ES-I3 (cell line): ENCODE measurements around the gene PEPD.

Source experiments
- H3K36me3 ChIP-seq: 2 replicates; pipeline ENCODE4 v1.6.1; 2013; ENCODE audit warnings: mild to moderate bottlenecking, low read length, control low read depth, moderate library complexity; ENCODE audit not compliant: insufficient read depth
- H3K4me1 ChIP-seq: 2 replicates; pipeline ENCODE4 v1.6.1; 2013; ENCODE audit warnings: mild to moderate bottlenecking, control low read depth, low read length; ENCODE audit not compliant: insufficient read depth
- H3K9ac ChIP-seq: 2 replicates; pipeline ENCODE4 v1.6.1; 2013; ENCODE audit warnings: low read depth, mild to moderate bottlenecking, low read length, moderate library complexity
- H3K9me3 ChIP-seq: 2 replicates; pipeline ENCODE4 v1.6.1; 2013; ENCODE audit warnings: mild to moderate bottlenecking, low read length, moderate library complexity; ENCODE audit not compliant: control insufficient read depth, insufficient read depth

PEPD gene

GRCh38 chr19:33437393-33437820 lies 84.2 kb downstream of the PEPD start:
- no peak overlapping the region for H3K9ac ChIP-seq
- peaks cover 18% of the 10 kb centered on the region for H3K4me1 ChIP-seq
- no peaks in the 10 kb centered on the region for H3K9me3 ChIP-seq
- H3K36me3 ChIP-seq, result no peaks in the 10 kb centered on the region

- Histone ChIP-seq H3K9me3 (no peaks in the 10 kb centered on the region), H3K4me1 (peaks cover 19% of the 10 kb centered on the region), H3K36me3 (no peaks in the 10 kb centered on the region), H3K9ac (no peak overlapping the region)
These were observed 84.9 kb downstream of the PEPD start for GRCh38 chr19:33436360-33437345.

- H3K9me3 ChIP-seq, result no peaks in the 10 kb centered on the region
- H3K36me3 ChIP-seq, result no peaks in the 10 kb centered on the region
- H3K4me1 ChIP-seq, result peaks cover 19% of the 10 kb centered on the region
- no peak overlapping the region for H3K9ac ChIP-seq
These were observed 85.8 kb downstream of the PEPD start for GRCh38 chr19:33435706-33436359.

GRCh38 chr19:33434886-33435705 lies 86.5 kb downstream of the PEPD start:
- H3K36me3 ChIP-seq, result no peaks in the 10 kb centered on the region
- no peaks in the 10 kb centered on the region for H3K9me3 ChIP-seq
- H3K9ac ChIP-seq, result no peak overlapping the region
- H3K4me1 ChIP-seq, result peaks cover 19% of the 10 kb centered on the region

- H3K36me3 ChIP-seq, result no peaks in the 10 kb centered on the region
- no peaks in the 10 kb centered on the region for H3K9me3 ChIP-seq
- H3K9ac ChIP-seq, result no peak overlapping the region
- peaks cover 19% of the 10 kb centered on the region for H3K4me1 ChIP-seq
These were observed 87.3 kb downstream of the PEPD start for GRCh38 chr19:33434069-33434885.

GRCh38 chr19:33432446-33433170 lies 89.0 kb downstream of the PEPD start:
- Histone ChIP-seq H3K9ac (no peak overlapping the region), H3K4me1 (peaks cover 19% of the 10 kb centered on the region), H3K9me3 (no peaks in the 10 kb centered on the region), H3K36me3 (no peaks in the 10 kb centered on the region)

- Histone ChIP-seq H3K4me1 (peaks cover 19% of the 10 kb centered on the region), H3K36me3 (no peaks in the 10 kb centered on the region), H3K9ac (no peak overlapping the region), H3K9me3 (no peaks in the 10 kb centered on the region)
These were observed 89.6 kb downstream of the PEPD start for GRCh38 chr19:33432015-33432414.

- Histone ChIP-seq H3K4me1 (peaks cover 19% of the 10 kb centered on the region), H3K9ac (no peak overlapping the region), H3K36me3 (no peaks in the 10 kb centered on the region), H3K9me3 (no peaks in the 10 kb centered on the region)
These were observed 90.8 kb downstream of the PEPD start for GRCh38 chr19:33430674-33431277.

- Histone ChIP-seq H3K36me3 (no peaks in the 10 kb centered on the region), H3K9me3 (no peaks in the 10 kb centered on the region), H3K4me1 (peaks cover 14% of the 10 kb centered on the region), H3K9ac (no peak overlapping the region)
These were observed 91.5 kb downstream of the PEPD start for GRCh38 chr19:33429891-33430673.

- H3K9ac ChIP-seq, result no peak overlapping the region
- peaks cover 8% of the 10 kb centered on the region; the same call in 1 of the 2 replicates for H3K4me1 ChIP-seq
- H3K9me3 ChIP-seq, result no peaks in the 10 kb centered on the region
- no peaks in the 10 kb centered on the region for H3K36me3 ChIP-seq
These were observed 92.9 kb downstream of the PEPD start for GRCh38 chr19:33428627-33429125.

- Histone ChIP-seq H3K36me3 (no peaks in the 10 kb centered on the region), H3K9me3 (no peaks in the 10 kb centered on the region), H3K4me1 (peaks cover 7% of the 10 kb centered on the region; the same call in 1 of the 2 replicates), H3K9ac (no peak overlapping the region)
These were observed 93.6 kb downstream of the PEPD start for GRCh38 chr19:33427801-33428626.
